Subcutaneous adipose tissue (tissue), 4 donors: ENCODE measurements around the gene SLC16A3. TPM values are rescaled to one million over a fixed set of nuclear protein-coding genes. Genes with fewer than 3 reads are reported as not detected.

Source experiments
- CTCF ChIP-seq: fragments of 450-650 bp; IDR thresholded peaks from one replicate; pipeline ENCODE4 v1.5.1; 2016; ENCODE audit warnings: low read depth, mild to moderate bottlenecking, control low read depth, antibody characterized with exemption, moderate library complexity
- total RNA-seq, 4 donors: library from RNA; depleted of rRNA; stranded (reverse); fragments of >200 nt; gene quantifications; one replicate each; pipeline ENCODE4 v1.1.0, GENCODE V29; 2016

The SLC16A3 gene
- total RNA-seq, 4 donors from 2014 or later: 2.8 to 64.8 (median 19.2) TPM

- TF ChIP-seq CTCF: no peak
These were observed 3.5 kb downstream of the SLC16A3 start for GRCh38 chr17:82232322-82232820.

GRCh38 chr17:82232876-82233785 is 4.3 kb downstream of the SLC16A3 start:
- TF ChIP-seq CTCF: no peak

DNA sequence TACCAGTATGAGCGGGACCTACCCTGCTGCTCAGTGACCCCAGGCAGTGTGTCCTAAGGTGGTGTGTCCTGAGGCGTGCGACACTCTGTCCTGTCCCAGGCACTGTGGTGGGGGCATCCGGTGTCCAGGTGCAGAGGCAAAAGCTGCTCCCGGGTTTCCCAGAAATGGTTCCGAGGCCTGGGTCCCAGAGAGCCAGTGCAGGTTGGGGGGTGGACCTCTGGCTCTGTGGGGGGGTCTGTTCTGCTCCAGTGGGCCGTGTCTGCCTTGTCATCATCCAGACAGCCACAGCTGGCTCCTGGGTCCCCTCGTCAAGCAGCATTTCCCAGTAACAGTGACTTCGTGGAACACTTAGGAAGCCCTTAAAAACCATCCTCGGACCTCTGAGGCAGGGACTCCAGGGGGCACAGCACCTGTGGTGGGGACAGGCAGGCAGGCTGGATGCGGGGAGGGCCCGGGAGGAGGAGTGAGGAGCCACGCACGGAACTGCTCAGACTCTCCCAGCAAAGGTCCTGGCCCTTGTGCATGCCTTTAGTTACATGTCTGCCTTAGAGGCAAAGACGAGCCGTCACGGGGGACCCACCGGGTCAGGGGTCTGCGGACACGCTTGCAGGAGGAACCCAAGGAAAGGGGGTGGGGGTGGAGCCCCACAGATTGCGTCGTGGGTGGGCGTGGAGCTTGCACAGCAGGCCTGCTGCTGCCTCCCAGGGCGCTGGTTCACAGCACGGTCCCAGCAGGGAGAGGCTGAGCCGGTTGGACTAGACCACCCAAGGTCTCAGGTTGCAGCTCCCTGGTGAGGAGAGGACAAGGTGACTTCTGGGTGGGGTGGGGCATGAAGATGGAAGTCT is 5.6 kb downstream of the SLC16A3 start:
- TF ChIP-seq CTCF: no peak

DNA sequence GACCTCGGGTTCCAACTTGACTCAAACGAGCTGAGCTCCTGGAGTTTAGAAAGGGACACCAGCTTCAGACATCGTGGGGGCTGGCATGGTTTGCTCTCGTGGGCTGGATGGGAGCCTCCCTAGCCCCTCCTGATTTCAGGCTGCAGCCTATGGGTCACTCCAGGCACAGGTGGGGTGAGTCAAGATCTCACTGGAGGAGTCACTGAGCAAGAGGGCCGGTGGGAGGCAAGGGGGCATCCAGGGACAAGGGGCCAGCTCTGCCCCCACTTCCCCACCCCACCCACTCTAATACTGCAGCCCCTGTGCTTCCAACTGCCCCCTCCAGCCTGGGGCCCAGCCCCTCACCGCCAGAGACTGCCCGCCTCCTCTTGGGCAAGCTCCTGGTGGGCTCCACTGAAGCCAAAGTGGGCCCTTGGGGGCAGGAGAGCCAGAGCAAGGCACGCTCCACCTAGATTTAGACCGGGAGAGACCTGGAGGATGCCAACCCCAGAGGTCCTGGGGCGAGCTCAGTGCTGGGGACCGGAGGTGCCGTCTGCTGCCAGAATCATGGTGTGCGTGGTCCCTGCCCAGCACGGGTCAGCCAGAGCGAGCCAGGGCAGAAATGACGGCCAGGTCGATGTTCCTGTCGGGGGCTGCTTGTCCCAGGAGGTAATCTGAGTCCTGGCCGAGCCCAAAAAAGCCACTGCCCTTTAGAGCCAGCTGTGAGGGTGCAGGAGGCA is 6.4 kb downstream of the SLC16A3 start:
- no peak for TF ChIP-seq CTCF

DNA sequence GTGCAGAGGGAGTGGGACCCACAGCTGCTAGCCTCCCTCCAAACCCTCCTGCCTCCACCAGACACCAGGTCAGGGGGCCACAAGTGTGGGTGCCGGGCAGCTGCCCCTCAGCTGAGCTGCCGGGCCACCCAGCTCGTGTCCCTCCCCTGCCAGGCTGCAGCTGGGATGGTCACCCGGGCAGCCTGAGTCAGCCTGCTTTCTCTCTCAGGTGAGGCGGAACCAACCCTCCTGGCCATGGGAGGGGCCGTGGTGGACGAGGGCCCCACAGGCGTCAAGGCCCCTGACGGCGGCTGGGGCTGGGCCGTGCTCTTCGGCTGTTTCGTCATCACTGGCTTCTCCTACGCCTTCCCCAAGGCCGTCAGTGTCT is 6.9 kb downstream of the SLC16A3 start:
- no peak for TF ChIP-seq CTCF

- TF ChIP-seq CTCF: no peak
These were observed 7.5 kb downstream of the SLC16A3 start for GRCh38 chr17:82236142-82236971.
